HPDE6-E6E7 (cell line): ENCODE data around the gene ITGB5.

Experiments used
- DNase-seq: peaks from one replicate; pipeline ENCODE4 v3.0.0; 2011; ENCODE audit warnings: missing footprints; ENCODE audit errors: extremely low spot score

ITGB5 gene, protein sequence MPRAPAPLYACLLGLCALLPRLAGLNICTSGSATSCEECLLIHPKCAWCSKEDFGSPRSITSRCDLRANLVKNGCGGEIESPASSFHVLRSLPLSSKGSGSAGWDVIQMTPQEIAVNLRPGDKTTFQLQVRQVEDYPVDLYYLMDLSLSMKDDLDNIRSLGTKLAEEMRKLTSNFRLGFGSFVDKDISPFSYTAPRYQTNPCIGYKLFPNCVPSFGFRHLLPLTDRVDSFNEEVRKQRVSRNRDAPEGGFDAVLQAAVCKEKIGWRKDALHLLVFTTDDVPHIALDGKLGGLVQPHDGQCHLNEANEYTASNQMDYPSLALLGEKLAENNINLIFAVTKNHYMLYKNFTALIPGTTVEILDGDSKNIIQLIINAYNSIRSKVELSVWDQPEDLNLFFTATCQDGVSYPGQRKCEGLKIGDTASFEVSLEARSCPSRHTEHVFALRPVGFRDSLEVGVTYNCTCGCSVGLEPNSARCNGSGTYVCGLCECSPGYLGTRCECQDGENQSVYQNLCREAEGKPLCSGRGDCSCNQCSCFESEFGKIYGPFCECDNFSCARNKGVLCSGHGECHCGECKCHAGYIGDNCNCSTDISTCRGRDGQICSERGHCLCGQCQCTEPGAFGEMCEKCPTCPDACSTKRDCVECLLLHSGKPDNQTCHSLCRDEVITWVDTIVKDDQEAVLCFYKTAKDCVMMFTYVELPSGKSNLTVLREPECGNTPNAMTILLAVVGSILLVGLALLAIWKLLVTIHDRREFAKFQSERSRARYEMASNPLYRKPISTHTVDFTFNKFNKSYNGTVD

DNA sequence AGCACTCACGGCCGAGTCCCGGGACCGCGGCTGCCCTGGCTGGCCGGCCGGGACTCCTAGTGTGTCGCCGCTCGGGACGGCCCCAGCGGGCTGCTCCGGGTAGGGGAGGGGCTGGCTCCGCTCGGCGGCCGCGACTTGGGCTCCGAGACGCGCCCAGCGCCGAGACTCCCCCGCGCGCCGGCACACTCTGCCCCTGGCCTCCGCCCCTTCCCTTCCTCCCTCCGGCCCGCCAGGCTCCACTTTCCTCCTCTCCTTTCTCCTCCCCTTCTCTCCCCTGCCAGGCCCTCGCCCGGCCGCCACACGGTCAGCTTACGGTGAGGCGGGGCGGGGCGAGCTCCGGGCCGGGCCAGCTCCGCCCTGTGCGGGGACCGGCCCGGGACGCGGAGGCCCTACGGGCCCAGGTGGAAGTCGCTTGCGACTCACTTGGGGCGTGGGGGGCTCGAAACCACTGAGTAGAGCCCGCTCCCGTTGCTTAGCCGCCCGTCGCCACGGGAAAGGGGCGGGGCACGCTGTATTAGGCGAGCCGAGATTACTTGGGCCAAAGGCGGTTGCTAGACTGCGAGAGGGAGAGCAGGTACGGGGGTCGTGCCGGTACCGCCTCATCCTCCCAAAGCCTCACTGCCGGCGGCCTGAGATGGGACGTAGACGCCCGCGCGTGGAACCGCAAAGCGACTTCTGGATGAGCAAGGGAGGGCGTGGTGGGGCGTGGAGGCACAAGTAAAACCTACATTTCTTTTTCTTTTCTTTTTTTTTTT, at the start of gene ITGB5:
ITGB5 (minus strand) TSS at position 189 of the 755 bp plus-strand sequence. CDS start 365 bp downstream, outside the sequence.
- DNase-seq, result peak; percentile 47

- DNase-seq, result no peak
These were observed 48.8 kb upstream of the ITGB5 start for GRCh38 chr3:124935794-124936542.

- no peak for DNase-seq
These were observed 48.1 kb upstream of the ITGB5 start for GRCh38 chr3:124935264-124935663.

GRCh38 chr3:124934577-124934976, 47.4 kb upstream of the ITGB5 start, which contains the start of gene MUC13:
Gene MUC13, minus strand, starts transcription at chr3:124934751. Its CDS starts 39 bp downstream, at chr3:124934712.
- DNase-seq, result no peak

DNA sequence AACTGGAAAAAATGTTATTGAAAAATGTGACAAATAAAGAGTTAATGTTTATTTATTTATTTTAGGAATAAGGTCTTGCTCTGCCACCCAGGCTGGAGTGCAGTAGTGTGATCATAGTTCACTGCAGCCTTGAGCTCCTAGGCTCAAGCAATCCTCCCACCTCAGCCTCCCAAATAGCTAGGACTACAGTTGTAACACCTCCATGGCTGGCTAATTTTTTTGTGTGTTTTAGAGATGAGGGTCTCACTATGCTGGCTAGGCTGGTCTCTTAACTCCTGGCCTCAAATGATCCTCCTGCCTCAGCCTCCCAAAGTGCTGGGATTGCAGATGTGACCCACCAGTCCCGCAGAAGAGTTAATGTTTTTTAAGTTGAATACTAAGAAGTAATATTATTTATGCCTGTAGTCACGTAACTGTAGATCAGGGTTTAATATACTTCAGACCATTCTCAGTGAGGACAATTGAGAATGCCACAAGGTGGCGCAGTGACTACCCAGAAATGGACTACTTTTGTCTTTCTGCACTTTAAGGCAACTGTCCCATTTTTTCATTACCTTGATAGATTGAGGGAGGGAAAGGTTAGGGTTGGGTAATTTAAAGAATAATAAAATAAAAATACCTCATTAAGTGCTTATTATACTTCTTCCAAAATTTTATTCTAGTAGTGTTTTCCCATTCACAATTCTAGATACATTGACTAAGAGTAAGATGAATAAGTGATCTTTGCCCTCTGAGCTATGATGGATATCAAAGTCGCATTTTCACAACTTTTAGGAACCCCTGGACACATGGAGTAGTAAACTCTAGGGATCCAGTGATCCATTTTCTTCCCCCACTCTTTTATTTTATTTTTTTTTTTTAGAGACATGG, 41.4 kb upstream of the ITGB5 start:
- peak; percentile 22 for DNase-seq

DNA sequence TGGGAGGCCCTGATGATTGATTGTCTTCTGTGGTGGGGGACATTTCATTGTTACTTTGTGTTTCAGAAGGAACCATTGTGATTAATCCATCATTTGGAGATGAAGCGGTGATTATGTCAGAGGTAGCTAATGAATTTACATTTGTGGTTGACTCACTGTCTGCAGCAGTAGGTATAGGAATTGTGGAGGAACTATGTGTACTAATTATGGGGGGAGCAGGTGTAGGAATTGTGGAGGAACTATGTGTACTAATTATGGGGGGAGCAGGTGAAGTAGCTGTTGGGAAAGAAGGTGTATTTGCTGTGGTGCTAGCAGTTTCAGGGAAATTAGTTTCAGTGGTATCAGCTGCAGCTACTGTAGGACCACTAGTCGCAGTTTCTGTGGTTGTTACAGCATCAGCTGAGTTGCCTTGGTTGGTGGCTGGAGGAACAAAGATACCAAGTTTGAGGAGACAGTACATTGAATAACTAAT, 40.4 kb upstream of the ITGB5 start:
- DNase-seq, result no peak

DNA sequence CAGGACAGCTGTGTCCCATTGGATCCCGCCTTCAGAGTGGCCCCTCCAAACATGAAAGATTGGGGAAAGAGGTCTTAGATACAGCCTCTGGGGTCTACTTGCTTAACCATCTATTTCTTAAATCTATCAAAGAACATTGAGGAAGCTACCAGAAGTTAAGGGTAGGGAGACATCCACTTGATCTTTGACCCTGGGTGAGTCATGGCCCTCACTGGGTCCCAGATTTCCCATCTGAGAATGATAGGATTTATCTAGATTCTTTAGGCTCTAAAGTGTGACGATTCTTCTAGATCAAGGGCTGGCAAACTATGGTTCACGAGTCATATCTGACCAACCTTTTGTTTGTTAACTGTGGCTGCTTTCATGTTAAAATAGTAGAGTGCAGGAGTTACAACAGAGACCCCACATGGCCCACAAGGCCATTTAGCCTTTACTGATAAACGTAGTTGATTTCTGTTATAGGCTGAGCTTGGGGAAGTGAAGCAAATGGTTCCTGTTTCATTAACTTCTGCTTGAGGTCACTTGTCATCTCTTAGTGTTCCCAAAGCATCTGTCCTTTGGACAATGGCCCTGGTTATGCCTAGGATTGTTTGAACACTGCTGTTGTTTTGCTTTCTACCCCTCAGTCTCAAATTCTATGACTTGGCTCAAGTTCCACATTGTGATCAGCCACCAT, 39.4 kb upstream of the ITGB5 start:
- DNase-seq, result no peak

DNA sequence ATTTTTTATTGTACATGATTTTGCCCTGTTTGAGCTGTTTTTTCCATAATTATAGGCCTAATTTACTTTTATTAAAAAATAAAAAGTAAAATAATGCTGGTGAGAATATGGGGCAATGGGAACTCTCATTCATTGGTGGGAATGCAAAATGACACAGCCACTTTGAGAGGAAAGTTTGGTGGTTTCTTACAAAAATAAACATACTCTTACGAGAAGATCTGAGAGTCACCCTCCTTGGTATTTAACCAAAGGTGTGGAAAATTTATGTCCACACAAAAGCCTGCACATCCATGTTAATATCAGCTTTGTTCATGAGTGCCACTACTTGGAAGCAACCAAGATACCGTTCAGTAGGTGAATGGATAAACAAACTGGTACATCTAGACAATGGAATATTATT, 37.6 kb upstream of the ITGB5 start:
- no peak for DNase-seq

DNA sequence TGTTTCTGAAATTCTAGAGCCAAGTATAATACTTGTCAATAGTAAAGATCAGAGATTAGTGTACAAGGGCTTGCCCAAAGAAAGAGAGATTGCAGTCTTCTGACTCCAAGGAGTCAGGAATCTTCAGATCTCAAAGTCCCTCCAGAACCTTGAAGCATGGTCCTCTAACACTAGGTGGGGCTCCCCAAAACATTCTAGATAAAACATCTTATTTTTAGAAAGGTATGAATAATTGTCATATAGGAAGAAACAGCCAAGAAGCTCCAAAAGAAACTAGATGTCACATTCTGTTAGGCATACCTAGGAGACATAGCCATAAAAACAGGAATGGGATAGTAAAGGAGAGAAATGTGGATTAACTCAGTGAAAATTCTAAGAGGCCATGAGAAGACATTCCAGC, 36.7 kb upstream of the ITGB5 start:
- no peak for DNase-seq

GRCh38 chr3:124920718-124921117, 33.6 kb upstream of the ITGB5 start:
- DNase-seq, result no peak

- no peak for DNase-seq
These were observed 32.6 kb upstream of the ITGB5 start for GRCh38 chr3:124919756-124920155.

- DNase-seq, result no peak
These were observed 31.4 kb upstream of the ITGB5 start for GRCh38 chr3:124918524-124918923.

DNA sequence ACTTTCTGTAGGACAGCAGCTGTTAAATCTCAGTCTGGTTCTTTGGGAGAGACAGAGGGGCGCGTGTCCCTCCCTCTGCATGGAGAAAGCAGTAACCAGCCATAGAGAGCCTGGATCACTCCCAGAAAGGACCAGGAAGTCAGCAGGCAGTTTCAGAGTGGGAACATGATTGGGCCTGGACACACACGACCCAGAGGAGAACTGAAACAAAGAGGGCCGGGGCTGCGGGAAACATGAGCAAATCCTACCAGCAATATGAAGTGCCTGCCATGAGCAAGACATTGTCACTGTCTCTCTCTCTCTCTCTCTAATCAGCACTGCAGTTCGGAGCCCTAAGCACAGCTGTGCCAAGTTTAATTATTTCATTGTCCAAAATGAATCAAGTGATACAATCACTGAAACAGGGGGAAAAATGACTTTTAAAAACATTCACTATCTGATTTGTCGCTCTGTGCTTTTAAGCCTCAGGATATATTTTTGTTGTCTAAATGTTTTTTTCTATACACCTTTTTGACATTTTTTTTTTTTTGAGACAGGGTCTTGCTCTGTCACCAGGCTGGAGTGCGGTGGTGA, 29.8 kb upstream of the ITGB5 start:
- no peak for DNase-seq

DNA sequence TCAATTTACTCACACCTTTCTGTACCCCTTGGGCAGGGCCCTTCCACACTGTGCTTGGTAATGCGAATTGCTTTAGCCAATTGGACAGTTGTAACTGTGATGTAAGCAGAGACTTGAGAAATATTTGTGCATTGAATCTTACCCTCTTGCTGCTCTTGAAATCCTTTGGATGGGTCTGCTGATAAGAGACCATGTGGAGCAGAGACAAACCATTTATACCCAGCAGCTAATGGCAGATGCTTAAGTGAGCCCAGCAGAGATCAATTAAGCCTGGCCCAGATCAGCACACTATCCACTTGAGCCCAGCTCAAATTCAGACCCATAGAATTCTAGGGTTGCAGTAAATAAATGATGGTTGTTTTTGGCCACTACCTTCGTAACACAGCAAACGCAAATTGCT, 28.1 kb upstream of the ITGB5 start:
- no peak for DNase-seq

- DNase-seq, result no peak
These were observed 20.8 kb upstream of the ITGB5 start for GRCh38 chr3:124907957-124908356.

DNA sequence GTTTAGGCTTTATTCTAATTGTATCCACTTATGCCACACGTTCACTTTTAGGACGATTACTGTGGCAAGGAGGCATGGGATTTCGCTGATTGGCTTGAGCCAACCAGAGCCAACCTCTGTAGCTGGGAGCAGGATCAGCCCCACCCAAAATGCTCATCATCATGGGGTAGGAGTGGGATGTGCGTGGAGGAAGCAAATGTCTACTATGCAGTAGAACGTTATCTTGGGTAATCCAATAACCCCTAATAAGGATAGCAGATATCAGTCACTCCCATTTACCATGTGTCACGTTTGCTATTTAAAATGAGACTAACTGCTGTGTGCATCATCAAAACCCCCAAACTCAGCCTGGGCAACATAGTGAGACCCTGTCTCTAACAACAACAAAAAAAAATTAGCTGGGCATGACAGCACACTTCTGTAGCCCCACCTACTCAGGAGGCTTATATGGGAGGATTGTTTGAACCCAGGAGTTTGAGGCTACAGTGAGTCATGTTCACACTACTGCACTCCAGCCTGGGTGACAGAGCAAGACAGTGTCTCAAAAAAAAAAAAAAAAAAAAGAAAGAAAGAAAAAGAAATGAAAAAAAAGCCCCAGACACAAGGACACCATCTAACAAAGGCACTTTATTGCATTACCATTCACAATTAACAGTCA, 17.8 kb upstream of the ITGB5 start:
- no peak for DNase-seq

- DNase-seq, result no peak
These were observed 17.0 kb upstream of the ITGB5 start for GRCh38 chr3:124903896-124904834.
